Retinal pigment epithelial cell (primary cell): ENCODE measurements around the gene TOPORS.

Experiments
- DNase-seq: peaks from one replicate; pipeline ENCODE4 v3.0.0-alpha.2; 2010; ENCODE audit warnings: low read depth
- H3K4me3 ChIP-seq: 2 replicates; pipeline ENCODE4 v1.5.1; 2011; ENCODE audit warnings: mild to moderate bottlenecking, low read length, control low read depth, moderate library complexity
- CTCF ChIP-seq: conservative IDR thresholded peaks from 2 replicates; pipeline ENCODE4 v1.5.1; 2011; ENCODE audit warnings: low read depth, low read length, control low read depth, inconsistent platforms

TOPORS gene

GRCh38 chr9:32545884-32546283, 6.5 kb downstream of the TOPORS start:
- TF ChIP-seq CTCF, result no peak
- H3K4me3 ChIP-seq, result no peak overlapping the region
- no peak for DNase-seq

GRCh38 chr9:32543047-32543446, 9.3 kb downstream of the TOPORS start:
- no peak for TF ChIP-seq CTCF
- DNase-seq, result no peak
- H3K4me3 ChIP-seq, result no peak overlapping the region

GRCh38 chr9:32533816-32534215, 18.6 kb downstream of the TOPORS start:
- no peak for DNase-seq
- TF ChIP-seq CTCF, result no peak
- no peak overlapping the region for H3K4me3 ChIP-seq

GRCh38 chr9:32533336-32533735, 19.1 kb downstream of the TOPORS start:
- no peak for TF ChIP-seq CTCF
- H3K4me3 ChIP-seq, result no peak overlapping the region
- DNase-seq, result no peak

GRCh38 chr9:32526707-32527048, 25.7 kb downstream of the TOPORS start:
- H3K4me3 ChIP-seq, result peak overlapping the region; percentile 59
- TF ChIP-seq CTCF, result no peak

GRCh38 chr9:32526041-32526706, 26.2 kb downstream of the TOPORS start, which contains the start of gene RIGI:
RIGI (minus strand) TSS chr9:32526196; CDS start chr9:32526166, 30 bp downstream.
- DNase-seq, result peak; percentile 73
- peak; percentile 58 for TF ChIP-seq CTCF
- H3K4me3 ChIP-seq, result peak within 1 kb of the TSS; percentile 59

More at GRCh38 chr9:32526707-32527048, 25.7 kb downstream of the TOPORS start:
- no peak for DNase-seq

- no peak for DNase-seq
- peak overlapping the region; percentile 59 for H3K4me3 ChIP-seq
- TF ChIP-seq CTCF, result no peak
Measured at GRCh38 chr9:32525709-32526030, 26.7 kb downstream of the TOPORS start.
